Stimulated activated CD8-positive, alpha-beta memory T cell treated with anti-CD3 and anti-CD28 coated beads, Interleukin-7, amount 100 ng/mL, for 1 hour (primary cell): ENCODE results near the gene ADCYAP1R1.

Experiments
- DNase-seq, 2 donors: peaks; one replicate each; pipeline ENCODE4 v3.0.0-alpha.2; 2020; ENCODE audit warnings: low read depth in 2 of 2

ADCYAP1R1 gene

DNA sequence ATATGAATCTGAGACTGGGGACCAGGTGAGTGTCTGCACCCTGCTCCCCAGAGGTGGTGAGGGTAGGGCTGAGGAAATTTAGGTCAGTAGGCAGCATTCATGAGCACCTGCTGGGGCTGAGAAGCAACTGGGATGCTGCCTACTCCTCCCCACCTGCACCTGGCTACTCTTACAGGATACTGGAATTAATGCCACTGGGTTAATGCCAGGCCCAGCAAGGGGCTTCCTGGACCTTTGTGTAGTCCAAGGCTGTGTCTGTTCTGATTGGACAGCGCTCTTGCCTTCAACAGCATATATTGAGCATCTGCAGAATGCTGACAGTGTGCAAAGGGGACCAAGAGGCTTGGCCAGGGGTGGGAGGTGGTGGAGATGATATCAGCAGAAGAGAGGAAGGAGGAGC, 32.1 kb downstream of the ADCYAP1R1 start:
- no peak for DNase-seq

DNA sequence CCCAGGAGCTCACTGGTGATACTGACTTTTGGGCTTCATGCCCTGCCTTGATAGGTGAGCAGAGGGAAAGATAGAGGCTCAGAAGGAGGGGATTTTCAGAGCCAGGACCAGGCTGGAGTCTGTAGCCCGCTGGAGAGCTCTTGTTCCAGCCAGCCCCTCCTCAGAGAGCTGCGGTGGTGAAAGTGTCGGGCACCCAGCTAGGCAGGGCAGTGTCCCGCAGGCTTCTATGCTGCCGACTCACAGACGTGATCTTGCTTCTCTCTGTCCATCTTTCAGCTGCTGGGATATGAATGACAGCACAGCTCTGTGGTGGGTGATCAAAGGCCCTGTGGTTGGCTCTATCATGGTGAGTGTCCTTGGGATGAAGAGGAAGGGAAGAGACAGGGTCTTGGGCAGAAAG, 35.2 kb downstream of the ADCYAP1R1 start:
- DNase-seq: no peak

DNA sequence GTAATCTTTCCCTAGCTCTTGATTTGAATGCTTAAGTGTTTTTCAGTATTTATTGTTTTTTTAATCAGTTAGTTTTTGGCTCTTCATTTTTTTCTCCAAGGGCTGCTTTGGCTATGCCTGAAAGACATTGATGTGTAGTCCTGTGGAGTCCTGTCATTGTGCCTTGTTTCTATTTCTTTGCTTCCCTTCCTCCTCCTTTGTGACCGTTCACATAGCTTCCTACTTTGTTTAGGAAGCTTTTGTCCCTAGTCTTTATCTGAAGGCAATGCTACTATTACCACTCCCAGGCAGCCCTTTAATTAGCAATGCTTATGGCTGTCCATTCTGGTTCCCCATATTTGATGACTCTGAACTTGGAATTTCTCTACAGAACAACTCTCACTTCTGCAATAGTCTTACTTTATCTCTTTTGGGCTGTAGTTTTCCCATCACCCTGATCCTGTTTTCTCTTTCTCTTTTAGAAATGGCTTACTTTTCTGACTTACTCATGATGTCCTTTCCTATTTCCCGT, 39.9 kb downstream of the ADCYAP1R1 start:
- DNase-seq: no peak

DNA sequence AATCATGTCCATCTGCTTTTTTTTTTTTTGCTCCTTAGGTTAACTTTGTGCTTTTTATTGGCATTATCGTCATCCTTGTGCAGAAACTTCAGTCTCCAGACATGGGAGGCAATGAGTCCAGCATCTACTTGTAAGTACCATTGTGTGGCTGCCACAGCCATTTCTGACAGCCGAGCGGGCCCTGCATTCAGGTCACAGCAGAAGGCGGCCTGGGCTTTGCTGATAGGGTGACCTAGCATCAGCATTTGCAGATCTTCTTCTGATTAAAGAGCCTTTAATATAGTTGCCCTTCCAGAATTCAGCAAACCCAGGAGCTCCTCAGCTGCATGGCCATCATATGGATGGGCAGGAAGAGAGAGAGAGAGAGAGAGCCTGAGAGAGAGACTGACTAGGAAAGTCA, 40.5 kb downstream of the ADCYAP1R1 start:
- DNase-seq: no peak

DNA sequence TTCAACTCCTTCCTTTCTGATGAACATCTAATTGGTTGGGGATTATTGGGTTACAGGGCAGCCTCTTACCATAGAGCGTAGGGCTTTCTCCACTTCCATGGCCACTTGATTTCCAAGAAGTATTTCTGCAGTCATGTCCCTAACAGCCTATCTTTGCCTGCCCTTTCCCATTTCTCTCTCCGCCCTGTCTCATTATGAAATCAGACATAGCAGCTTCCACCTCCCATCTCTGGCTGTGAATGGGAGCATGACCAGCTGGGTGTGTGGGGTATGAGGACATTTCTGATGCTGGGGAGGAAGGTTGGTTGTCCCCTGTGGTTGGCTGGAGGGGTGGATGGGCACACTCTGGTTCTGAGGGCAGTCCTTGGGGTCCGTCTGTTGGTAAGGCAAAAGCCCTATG, 41.2 kb downstream of the ADCYAP1R1 start:
- DNase-seq: no peak

DNA sequence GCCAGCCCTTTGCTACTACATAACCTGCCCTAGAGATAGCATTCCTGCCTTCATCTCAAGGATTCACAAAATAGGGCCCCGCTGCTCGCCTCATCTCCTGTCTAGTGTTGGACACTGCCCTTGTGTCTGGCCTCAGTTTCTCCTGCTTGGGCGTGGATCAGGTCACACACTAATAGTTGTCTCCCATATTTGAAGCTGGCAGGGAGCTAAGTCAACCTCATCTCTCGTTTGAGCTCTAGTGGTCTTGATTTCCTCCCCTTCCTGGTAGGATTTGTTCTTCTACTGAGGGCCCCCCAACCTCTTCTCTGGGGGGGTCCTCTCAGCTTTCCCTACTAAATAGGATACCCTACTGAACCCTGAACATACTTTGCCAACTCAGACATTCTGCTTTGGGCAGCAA, 42.2 kb downstream of the ADCYAP1R1 start:
- no peak for DNase-seq

DNA sequence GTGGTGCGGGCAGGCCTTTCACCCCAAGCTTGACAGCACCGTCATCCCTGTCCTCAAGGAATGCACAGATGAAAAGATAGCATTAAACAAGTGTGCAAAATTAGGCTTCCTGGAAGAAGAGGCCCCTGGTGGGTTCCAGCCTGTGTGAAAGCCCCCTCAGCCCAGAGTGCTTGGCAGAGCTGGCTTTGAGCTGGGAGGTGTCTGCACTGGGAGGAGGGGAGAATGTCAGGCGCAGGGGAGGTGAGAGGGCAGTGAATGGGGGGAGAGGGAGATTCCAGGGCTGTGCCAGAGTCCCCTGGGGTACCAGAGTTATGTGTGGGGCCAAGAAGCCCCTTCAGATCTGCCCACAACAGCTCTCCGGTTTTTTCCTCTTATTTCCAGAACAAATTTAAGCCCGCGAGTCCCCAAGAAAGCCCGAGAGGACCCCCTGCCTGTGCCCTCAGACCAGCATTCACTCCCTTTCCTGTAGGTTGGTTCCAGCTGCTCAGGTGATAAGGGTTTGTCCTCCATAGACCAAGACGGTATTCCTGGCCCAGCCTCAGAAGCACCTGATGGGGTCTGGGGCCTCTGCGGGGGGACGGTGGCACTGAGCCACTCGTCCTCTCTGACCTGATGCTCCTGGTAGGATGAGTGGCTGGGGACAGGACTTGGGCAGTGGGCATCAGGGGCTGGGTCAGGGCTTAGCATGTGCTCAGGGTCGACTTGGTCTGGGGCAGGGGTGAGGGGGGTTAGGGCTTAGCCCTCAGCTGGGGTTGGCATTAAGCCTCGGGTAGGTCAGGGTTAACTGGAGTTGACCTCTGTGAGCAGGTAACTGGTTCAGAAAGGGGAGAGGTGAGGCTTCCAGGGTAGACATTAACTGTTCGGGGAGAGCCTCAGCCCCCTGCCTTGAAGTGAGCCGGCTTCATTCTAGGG, 43.4 kb downstream of the ADCYAP1R1 start:
- DNase-seq: no peak

DNA sequence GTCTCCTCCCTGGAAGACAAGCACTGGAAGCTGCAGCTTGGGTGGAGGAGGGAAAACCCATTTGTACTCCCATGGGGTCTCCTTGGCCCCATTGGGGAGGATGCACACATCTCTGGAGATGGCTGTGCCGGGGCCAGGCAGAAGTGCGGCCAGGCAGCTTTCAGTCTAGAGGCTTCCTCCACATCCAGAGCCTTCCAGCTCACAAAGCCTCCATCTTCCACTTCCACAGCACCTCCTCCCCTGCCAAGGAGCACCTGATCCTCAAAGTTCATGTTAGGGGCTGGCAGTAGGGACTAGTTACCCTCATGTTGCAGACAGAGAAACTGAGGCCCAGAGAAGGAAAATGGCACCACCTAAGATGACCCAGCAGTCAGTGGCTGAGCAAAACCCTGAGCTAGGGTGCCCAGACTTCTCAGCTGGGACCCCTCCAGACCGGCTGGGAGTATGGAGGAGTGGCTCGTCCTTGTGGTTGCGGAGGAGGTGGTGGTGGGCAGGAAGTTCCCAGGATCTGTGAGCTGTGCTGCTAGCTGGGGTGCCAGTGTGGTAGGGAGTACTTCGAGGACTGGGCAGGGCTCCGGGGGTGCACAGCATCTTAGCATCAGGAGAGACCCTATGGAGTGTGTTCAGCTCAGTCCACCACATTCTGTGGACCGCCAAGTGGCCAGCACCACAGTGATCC, 44.2 kb downstream of the ADCYAP1R1 start:
- DNase-seq: no peak

DNA sequence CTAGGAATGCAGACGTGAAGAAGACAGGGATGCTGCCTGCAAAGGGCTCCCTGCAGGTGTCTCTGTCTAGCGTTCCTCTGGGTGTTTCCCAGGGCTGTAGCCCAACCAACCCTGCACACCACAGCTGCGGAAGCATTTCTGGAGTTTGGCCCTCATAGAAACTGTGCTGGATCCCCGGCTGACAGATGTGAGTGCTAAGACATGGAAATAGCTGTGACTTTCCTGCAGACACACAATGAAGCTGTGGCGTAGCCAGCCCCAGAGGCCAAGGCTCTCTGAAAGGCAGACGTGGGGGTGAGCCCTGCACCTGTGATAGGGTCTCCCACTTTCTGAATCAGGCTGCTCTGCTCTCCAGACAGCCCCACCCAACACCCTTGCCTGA, 44.8 kb downstream of the ADCYAP1R1 start:
- DNase-seq: no peak

DNA sequence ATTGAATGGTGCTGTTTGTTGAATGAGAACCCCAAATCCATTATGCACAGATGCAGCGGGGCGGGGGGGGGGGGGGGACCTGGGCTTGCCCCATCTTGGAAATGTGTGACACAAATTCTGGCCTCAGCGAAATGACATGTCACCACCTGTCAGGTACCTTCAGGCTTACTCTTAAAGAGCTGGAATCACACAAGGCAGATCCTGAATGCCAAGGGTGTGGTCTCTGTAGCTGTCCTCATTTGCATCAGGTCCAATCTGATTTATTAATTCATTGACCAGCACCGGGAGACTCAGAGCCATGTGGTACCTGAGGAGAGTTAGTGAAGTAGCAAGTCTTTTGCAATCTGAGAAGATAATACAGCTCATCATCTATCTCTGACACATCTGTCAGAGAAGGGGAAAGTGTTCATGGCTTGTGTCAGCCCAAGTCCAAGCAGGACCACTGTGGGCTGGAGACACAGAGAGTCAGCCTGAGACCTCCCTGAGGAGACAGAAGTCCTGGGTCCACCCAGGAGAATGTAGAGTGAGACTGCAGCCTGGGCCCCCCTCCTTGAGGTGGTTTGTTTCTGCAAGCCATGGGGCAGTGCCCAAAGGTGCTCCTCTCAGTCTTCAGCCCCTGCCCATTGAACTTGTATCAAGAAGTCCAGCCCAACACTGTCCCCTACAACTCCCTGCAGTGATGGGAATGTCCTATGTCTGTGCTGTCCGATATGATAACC, 46.7 kb downstream of the ADCYAP1R1 start:
- no peak for DNase-seq

DNA sequence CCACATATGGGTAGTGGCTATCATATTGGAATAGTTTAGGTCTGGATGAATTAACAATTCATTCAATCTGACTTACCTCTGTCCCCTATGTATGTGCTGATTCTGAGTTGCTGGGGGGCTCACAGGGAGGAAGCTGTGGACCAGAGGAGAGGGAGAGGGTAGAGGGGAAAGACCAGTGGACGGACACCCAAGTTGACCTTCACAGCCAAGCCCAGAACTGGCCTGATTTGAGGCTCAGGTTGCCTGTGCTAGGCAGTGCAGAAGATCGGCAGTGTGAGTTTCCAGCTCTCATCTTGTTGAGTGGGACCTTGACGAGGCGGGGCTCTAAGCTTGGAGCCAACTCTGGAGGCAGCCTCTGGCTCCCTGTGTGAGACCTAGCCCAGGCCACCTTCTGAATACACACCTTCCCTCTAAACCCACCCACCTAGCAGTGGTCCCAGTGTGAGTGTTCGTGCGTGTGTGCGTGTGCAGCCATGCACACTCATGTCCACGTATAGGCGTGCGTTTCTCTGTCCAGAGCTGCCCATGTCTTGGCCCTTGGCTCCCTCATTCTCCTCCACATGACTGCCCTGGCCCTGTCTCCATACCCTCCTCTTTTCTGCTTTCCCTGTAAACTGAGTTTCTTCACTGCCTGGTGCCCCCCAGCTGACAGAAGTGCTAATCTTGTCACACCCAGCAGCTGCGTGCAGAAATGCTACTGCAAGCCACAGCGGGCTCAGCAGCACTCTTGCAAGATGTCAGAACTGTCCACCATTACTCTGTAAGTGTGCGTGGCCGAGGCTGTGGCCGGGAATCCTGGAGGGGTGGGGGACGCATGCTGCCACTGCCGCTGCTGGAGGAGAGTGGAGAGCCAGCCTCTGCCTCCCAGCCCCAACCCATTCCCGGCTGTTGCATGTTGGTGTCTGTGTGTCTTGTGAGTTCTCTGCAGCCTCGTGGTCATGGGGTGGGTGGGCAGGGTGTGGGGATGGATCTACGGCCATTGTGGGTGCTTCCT, 47.6 kb downstream of the ADCYAP1R1 start:
- no peak for DNase-seq

DNA sequence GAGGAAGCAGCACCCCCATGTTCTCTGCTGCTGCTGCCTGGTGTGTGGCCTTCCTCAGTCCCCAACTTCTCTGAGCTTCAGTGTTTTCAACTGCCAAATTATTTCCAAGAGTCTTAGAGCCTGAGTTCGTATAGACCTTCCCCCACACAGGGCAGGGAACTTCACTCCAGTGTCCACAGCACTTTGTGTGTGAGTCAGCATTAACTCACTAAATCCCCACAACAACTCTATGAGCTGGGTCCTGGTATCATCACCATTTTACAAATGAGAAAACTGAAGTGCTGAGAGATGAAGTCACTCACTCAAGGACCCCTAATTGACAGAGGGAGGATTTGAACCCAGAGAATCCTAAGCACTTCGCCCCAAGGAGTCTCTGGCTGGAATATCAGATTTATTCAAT, 48.3 kb downstream of the ADCYAP1R1 start:
- DNase-seq: no peak

DNA sequence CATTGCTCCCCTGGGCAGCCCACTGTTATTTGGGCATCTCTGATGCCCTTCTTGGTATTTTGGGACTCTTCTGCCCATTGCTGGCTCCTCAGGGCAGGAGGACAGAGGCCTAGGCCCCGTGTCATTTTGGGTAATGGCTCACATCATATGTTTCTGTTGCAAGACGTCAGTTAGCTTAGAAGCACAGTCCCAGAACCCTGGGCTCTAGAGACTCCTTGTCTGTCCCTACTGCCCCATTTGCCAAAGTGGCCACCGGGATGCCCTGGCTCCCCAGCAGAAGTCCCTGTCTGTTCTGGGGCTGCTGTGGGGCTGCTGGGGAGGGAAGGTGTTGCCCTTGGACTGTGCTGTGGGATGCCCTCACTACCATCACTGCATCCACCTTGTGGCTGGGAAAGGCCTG, 48.8 kb downstream of the ADCYAP1R1 start:
- DNase-seq: no peak

DNA sequence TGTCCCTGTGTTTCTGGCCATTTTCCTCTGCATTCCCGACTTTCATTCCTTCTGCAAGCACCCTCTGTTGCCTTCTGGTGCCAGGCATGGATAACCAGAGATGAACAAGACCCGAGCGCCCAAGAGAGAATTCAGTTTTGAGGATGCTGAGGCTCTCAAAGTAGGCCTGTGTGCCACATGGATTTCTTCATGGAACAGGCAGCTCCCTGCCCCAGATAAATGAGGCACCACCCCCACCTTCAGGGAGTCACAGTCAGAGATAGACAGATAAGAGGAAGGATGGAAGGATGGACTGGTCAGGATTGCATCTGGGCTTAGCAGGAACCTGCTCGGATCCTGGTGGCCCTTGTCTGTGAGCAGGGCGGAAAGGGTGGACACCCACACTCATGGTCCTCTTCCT, 49.4 kb downstream of the ADCYAP1R1 start:
- no peak for DNase-seq

DNA sequence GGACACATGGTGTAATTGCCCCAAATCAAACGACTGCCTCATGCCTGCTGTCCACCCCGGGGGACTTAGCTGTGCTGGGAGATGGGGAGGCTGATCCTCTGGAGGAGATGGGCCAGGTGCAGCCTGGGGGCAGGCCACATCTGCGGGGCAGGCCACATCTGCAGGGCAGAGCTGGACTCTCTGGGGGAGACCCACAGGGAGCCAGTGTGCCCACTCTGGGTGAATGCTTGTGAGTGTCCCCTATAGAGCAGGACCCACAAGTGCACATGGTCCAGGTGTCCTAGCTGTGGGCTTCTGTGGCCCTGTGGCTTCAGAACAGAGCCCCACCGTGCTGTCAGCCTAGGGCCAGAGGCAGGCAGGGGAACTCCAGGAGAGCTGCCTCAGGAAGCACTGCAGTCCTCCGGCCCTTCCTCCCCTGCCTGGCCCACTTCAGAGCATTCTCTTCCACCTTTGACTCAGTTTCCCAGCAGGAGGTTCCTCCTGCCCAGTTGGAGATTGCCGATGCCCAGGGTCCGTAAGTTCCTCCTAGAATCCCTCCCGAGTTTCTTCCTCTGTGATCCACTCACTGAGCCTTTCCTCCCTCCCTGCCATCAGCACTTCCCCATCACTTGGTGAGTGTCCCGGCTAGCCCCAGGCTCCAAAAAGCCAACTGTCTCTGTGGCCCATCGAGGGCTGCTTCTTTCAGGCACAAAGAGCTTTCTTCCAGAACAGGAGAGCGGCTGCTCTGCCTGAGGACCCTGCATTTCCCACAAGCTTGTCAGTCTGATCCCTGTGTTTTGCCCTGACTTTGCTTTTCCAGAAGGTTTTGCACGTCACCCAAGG, 50.3 kb downstream of the ADCYAP1R1 start:
- DNase-seq: no peak

DNA sequence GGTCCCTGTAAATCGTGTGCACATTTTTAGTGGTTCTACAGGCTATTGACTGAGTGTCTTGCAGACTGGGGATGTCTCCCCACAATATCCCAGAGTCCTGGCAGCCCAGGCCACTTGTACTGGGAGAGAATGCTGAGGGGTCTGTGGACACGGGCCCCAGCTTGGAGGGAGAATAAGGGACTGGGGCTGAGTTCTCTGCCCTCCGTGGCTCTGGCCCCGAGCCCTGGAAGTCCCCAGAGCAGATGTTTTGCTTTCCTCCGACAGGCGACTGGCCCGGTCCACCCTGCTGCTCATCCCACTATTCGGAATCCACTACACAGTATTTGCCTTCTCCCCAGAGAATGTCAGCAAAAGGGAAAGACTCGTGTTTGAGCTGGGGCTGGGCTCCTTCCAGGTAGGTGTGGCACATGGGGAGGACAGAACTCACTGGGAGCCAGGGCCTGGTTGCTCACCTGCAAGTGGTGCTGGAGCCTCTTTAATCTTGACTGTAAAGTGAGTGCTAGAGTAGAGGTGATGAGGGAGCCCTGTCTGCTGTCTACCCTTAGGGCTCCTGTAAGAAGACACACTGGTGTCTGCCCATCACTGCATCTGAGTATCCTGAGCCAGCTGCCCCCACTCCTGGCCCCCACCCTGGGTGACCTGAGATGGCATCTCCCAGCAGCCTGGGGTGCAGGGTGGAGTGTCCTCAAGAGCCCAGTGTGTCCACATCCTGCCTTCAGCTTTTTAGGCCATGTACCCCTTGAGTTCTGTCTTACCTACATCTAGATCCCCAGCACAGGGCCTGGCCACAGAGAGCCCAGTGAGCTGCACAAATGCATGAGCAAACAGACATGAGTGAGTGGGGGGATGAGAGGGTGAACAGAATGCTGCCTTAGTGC, 51.1 kb downstream of the ADCYAP1R1 start:
- no peak for DNase-seq

DNA sequence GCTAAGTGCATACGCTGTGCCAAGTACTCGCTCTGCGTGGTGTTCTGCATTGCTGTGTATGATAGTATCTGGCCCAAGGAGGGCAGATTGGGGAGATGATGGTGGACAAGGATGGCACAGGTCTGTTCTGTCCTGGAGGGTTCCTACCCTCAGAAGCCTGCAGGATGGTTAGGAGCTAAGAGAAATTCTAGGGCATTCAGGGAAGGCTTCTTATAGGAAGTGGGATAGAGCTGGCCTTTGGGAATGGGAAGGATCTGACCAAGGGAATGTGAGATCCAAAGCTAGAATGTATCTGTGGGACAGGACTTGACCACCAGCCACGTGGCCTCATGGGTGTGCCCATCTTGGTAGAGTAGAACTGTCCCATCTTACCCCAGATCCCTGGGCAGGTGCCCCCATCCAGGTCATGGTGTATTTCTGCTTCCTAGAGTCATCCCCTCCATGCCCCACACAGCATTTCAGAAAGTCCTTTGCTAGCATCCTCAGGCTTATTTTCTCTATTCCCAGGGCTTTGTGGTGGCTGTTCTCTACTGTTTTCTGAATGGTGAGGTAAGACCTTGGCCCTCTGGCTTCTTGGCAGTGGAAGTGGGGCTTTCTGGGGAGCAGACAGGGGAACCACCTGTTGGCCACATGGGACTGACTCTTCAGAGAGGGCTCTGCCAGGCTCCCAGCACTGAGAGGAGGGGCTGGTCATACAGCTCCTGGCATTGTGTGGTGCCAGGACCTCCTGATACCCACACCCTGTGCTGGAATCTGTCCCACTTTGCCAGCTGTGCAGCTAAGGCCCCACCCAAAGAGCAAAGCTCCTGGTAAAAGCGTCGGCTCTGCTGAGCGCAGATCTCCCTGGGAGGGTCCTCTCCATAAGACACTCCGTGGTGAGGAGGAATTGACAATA, 52.5 kb downstream of the ADCYAP1R1 start:
- DNase-seq: no peak

DNA sequence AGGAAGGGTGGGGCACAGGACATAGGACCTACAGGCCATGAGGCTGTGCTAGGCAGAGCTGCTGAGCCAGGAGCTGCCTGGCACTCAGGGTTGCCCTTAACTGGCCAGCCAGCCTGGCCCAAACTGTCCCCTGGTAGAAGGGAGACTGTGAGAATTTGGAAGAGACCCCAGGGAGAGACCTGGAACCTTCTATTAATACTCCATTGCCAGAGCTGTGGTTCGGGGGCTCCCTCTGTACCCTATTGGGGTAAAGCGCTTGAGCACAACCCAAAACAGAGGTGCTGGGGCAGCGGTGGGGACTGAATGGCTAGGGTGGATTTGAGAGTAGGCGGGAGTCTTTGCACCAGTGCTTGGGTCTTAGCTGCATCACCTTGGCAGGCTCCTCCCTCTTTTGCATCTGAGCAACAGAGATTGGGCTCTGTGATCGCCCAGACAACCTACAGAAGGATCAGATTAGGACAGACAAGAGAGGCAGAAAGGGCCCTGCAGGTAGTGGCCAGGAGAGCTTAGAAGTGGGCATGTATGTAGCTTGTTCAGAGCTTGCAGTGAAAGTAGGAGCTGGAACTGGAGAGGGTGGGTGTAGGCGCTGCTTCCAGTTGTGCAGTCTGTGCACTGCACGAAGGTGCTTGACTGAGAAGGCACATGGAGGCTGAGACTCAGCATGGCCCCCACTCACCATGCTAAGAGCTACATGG, 53.3 kb downstream of the ADCYAP1R1 start:
- no peak for DNase-seq
